NCI-H1436 (cell line): ENCODE data around the gene SLC35F3.

Experiments used
- DNase-seq: peaks from one replicate; lab custom pipeline; 2025; lab: John Stamatoyannopoulos, UW

SLC35F3 gene

DNA sequence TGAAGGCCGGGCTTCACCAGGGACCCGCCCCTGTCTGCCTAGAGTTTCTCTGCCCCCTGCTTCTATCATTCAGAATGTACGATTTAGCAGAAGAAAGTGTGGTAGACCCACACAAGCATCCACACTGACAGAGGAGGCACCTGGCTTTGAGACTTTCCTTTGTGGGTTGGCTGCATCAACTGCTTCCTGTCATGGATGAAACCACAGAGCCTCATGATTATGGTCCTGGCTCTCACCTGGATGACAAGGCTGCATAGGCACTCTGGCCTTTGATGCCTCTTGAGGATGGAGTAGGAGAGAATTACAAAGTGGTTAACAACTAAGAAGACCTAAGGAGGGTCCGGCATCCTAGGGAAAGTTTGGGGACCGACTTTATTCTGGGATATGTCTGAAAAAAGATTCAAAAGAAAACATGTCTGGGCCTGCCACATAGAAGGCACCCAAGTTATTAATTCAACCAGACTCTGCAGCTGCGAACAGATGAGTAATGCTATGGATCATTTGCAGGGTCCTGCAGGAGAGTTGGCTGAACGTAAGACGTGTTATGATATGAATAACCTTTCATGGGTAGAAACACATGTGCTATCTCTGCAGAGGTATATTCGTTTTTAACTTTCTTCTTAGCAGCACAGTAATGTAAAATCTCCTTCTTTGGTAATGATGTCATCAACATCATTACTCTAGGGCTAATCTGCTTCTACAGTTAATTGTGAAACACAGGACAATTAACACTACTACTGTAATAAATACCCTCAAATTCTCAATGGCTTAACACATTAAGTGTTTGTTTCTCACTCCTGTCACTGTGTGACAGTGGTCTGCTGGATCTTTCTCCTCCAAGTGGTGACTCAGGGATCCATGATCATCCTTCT lies 136.2 kb downstream of the SLC35F3 start:
- no peak for DNase-seq

DNA sequence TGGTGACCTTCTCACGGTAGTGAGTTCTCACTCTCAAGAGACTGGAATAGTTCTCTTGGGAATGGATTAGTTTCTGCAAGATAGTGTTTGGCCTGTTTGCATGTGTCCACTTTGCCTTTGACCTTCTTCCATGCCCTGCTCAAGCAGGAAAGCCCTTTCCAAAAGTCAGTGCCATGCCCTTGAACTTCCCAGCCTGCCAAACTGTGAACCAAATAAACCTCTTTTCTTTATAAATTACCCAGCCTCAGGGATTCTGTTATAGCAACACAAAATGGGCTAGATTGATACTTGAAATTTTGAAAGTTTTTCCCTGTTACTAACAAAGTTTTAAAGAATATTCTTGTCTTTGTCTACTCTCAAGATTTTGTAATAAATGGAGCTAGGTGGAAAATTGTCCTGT lies 139.6 kb downstream of the SLC35F3 start:
- no peak for DNase-seq

DNA sequence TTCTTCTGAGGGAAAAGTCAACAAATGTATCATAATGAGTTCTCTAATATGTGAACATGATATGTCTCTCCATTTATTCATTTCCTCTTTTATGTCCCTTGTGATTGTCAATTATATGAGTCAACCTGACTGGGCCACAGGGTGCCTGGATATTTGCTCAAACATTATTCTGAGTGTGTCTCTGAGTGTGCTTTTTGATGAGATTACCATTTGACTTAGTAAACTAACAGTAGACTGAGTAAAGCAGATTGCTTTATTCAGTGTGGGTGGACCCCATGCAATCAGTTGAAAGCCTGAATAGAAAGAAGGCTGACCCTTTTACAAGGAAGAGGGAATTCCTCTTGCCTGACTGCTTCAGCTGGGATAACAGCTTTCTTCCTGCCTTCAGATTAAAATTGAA lies 142.6 kb downstream of the SLC35F3 start:
- peak; percentile 68 for DNase-seq

- no peak for DNase-seq
These were observed 157.7 kb downstream of the SLC35F3 start for GRCh38 chr1:234062166-234062565.

DNA sequence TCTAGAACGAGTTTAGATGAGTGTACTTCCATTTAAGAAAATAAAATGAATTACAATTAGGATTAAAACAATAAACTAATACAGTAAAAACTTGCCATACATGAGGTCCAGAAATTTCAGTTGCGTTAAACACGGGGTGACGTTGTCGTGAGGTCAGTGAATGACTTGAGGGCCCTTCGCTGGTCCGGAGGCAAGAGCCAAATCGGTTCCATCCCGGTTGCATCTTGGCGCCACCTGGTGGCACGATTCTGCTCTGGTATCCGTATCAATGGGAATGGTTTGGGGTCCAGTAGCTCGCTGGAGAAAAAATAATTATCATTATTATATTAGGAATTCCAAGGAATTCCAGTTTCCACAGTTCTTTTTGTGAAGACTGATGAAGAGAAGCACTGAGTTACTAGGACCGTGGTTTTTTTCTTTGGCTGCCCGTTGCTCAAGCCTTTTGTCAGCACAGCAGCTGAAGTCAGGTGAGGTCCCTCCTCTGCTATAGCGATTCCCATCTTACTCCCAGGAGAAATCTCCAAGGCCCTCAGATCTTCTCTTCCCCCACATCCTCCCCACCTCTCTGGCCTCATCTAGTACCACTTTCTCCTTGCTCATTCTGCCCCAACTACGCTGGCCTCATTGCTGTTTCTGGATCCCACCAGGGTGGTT lies 161.4 kb downstream of the SLC35F3 start:
- peak; percentile 20 for DNase-seq

- DNase-seq: no peak
These were observed 163.3 kb downstream of the SLC35F3 start for GRCh38 chr1:234067581-234068337.

GRCh38 chr1:234069760-234070159 lies 165.3 kb downstream of the SLC35F3 start:
- DNase-seq: peak; percentile 52

DNA sequence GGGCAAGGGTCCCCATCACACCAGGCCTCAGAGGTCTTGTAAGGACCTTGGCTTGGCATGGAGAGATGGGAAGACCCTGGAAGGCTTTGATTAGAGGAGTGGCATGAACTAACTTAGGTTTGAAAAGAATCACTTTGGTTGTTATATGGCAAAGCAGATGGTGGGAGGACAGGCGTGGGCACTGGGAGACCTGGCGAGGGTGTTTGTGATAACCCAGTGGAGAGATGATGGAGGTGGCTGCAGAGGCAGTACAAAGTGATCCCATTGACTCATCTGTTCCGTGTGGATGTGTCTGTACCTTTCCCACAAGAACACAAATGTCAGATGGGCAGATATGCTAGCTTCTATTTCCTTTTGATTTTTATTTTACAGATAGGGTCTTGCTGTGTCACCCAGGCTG lies 168.3 kb downstream of the SLC35F3 start:
- DNase-seq: no peak

- DNase-seq: no peak
These were observed 173.7 kb downstream of the SLC35F3 start for GRCh38 chr1:234078143-234078542.

DNA sequence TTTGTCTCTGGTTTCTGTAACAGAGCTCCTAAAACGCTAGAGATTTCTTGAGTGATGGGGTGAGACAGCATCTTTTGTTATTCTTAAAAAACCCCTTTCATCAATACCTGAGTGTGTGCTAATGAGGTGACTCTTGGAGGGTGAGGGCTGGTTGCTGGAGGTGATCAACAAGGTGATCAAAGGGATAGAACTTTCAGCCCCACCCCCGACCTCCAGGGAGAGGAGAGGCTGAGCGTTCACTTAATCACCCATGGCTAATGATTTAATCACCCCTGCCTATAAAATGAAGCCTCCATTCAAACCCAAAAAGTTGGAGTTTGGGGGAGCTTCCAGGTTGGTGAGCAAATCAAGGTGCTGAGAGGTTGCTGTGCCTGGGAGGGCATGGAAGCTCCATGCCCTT lies 175.4 kb downstream of the SLC35F3 start:
- no peak for DNase-seq

DNA sequence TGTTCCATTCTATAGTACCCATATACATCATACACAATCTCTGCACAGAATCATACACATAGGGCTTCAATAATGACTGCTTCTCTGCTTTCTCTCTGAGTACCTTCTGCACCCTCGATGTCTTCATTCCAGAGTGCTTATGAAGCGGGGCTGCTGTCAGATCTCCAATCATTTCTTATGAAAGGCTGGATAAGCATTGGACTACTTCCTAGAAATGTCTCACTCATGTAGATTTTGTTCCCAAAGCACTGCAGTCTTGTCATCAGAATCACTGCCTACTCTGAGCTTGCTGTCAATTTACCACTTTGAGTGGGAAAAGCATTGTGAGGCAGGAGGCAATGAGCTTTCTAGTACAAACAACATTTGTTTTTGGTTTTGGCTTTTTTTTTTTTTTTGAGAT lies 179.0 kb downstream of the SLC35F3 start:
- DNase-seq: no peak

- no peak for DNase-seq
These were observed 184.9 kb downstream of the SLC35F3 start for GRCh38 chr1:234089396-234089795.

DNA sequence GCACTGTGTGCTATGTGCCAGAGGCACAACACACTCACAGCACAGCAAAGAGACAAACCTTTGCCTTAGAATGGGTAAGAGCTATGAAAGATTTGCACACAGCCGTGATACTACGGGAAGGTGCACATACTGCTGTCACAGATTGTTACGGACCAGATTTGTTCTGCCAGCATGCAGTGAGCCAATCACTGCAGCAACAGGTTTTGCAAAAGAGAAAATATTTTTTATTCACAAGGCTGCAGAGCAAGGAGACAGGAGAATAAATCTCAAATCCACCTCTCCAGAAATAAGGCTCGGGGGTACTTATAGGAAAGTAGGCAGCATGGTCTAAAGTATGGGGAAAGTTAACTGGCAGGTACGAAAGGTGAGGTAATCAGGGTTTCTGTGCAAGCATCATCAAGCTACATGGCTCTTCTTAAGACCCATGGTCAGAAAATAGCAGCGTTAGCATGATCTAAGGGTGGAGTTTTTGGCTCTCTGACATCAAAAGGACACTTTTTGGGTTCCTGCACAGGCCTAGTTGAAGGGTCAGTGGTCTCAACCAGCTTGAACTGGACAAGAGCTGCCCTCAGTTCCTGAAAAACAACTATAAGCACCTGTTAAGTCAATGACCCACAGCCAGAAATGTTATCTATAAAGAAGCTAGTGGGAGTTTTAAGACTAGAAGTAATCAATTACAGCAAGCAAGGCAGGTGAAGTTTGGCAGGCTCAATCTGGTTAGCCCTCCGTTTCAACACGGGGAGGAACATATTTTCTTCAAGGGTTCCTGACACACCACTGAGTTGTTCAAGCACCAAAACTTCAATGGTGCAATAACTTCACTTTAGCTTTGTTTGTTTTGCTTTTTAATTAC lies 186.0 kb downstream of the SLC35F3 start:
- no peak for DNase-seq

DNA sequence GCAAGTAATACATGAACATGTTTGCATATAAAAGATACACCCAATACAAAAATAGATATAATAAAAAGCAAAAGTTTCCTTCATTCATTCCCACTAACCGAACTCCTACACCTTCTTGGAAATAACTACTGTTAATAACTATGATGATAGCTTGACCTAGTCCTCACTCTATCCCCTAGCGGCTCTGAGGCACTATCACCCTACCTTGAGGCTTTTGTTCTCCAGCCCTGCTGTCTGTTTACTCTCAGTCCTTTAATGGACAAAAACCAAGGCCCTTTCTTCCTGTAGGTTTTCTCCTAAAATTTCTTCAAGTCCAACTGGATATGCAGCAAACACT lies 186.6 kb downstream of the SLC35F3 start:
- DNase-seq: no peak

- no peak for DNase-seq
These were observed 187.4 kb downstream of the SLC35F3 start for GRCh38 chr1:234091876-234092275.

GRCh38 chr1:234093107-234093506 lies 188.6 kb downstream of the SLC35F3 start:
- no peak for DNase-seq

GRCh38 chr1:234093741-234094140 lies 189.3 kb downstream of the SLC35F3 start:
- no peak for DNase-seq

DNA sequence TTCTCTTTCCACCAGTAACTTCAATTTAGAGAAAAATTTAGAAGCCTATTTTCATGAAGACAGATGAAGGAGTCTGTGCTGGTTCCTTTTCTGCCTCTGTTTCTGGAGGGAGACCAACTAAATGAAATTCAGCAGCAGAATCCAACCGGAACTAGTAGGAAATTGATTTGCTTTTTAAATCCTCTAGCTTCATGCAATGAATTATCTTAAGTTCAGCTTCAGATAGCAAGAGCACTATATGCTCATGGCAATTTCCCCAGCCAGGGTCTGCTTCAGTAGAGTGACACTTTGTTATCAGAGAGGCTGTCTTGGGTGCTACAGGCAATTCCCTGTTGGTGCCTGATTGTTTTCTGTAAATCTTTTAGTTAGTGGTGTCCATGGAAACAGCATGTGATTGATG lies 189.7 kb downstream of the SLC35F3 start:
- no peak for DNase-seq

- DNase-seq: no peak
These were observed 191.8 kb downstream of the SLC35F3 start for GRCh38 chr1:234096161-234096770.

DNA sequence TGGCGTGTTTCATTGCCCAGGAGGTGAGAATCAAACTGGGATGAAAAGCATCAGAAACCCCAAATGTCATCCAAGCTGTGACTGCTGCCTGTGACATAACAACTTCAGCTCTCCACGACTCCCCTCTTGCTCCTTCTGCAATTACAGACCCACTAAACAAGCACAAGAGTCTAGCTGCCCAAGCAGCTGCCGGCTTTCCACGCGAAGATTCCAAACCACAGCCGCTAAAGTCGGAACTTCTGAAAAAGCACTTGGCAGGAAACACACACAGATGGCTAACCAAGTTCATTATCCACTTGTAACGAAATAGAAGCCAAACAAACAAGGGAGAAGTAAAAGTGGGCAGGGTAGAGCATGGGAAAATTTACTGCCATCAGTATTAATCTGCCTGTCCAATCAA lies 198.1 kb downstream of the SLC35F3 start:
- DNase-seq: no peak

DNA sequence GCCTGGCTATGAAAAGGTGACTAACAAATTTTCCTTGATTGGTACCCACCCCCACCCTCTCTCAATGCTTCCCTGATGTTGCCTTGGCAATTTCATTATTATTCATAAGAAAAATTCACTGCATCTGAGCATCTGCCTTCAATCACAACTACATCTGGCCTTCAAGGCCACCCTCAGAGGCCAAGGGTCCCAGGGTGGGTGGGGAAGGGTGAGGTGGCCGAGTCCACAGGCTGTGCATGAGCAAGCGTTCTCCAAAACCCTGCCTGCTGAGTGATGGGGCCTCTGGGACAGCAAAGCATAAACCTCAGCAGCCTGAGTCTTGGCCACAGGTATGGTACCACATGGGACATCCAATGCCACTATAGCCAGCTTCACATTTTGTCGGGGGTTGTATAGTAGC lies 198.7 kb downstream of the SLC35F3 start:
- DNase-seq: no peak

DNA sequence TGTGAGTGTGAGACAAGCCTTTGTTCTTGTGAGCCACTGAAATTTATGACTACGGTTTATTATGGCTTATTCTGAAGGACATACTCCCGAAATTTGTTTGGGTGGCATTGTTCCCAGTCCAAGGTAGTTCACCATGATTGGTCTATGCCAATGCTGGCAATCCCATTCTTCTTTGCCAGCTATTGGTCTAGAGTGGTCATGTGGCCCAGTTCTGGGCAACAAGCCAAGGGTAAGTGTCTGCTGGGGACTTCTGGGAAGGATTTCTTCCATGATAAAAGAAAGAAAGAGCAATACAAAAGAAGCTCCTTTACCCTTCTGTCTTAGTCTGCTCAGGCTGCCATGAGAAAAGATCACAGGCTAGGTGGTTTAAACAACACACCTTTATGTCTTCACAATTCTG lies 201.6 kb downstream of the SLC35F3 start:
- DNase-seq: no peak
